ENCODE results near the gene AURKB.
"Not testable (repeated sequence)": the region's sequence is repeated elsewhere in the genome, so short reads cannot be mapped to it uniquely, and the experiment has no call there.

Gene AURKB

DNA sequence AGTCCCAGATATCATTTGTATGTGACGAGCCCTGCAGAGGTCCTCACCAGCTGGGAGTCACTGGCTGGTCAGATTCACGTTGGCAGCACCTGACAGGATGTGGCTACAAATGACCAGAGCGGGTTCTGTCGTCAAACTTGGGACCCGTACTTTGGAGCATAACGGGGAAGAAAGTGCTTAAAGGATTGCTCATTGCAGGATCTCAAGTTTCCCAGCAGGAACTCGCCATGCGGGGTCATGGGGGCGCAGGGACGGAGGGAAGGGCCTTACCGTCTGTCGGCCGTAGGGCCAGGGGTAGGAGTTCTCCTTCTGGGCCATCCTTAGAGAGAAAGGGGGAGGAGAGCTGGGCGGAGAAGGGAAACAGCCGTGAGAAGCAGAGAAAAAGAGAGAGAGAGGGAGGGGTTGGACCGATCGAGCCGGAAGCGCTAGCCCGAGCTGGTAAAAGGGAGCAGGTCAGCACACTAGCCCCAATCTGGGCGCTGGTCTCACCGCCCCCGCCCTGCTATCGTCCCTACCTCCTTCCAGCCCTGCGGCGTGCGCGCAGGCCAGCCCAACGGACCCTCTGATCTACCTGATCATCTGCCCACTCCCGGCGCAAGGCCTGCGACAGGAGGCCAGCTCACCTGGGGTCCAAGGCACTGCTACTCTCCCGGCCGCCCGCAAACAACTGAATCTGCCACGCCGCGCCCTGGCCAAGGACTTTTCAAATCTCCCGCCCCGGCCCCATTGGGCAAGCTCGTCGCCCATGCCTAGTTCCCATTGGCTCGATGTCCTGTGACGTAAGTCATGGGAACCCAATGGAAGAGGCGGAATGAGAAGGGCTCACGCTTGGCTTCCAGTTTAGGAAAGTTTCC is at the start of gene AURKB:
TSS of gene AURKB (minus strand) at position 669 of the 854 bp plus-strand sequence. CDS start at position 318, 351 bp downstream.
- peaks cover 43% of the 10 kb centered on the region for H3K36me3 ChIP-seq (replicated peaks)
- 0 out of 2 replicates have a peak, but pooled peaks cover 3% of the 10 kb centered on the region for H3K4me1 ChIP-seq
- peak; percentile 97 to 98 for DNase-seq (ENCODE audit: low spot score in 2 of 2)
- H3K4me3 ChIP-seq, result peak within 1 kb of the TSS; percentile 84
- H3K27me3 ChIP-seq (ENCODE audit: low read depth), result no peaks in the 10 kb centered on the region
- in situ Hi-C loops (cut with MboI; ENCODE audit: low sequenced_read_pairs), result no loop called here
- no peaks in the 10 kb centered on the region for H3K9me3 ChIP-seq

DNA sequence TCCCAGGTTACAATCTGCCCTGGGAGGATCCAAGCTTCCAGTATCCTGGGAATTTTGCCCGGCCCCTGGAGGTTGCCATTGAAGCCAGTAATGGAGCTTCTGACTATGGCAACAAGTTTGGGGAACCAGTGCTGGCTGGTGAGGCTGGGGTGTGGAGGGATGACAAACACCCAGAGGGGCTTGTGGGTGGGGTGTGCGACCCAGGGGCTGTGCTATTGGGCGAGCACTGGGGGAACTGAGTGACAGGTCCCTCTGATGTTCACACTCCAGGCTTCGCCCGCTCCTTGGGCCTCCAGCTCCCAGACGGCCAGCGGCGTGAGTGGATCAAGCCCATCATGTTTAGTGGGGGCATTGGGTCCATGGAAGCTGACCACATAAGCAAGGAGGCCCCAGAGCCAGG is 47.4 kb upstream of the AURKB start:
- Histone ChIP-seq H3K9me3 (no peaks in the 10 kb centered on the region), H3K4me3 (no peak overlapping the region), H3K4me1 (no peaks in the 10 kb centered on the region), H3K36me3 (replicated peaks) (peaks cover 84% of the 10 kb centered on the region), H3K27me3 (ENCODE audit: low read depth) (no peaks in the 10 kb centered on the region)
- DNase-seq (ENCODE audit: low spot score in 2 of 2), result no peak
- in situ Hi-C loops (cut with MboI; ENCODE audit: low sequenced_read_pairs), result no loop called here

DNA sequence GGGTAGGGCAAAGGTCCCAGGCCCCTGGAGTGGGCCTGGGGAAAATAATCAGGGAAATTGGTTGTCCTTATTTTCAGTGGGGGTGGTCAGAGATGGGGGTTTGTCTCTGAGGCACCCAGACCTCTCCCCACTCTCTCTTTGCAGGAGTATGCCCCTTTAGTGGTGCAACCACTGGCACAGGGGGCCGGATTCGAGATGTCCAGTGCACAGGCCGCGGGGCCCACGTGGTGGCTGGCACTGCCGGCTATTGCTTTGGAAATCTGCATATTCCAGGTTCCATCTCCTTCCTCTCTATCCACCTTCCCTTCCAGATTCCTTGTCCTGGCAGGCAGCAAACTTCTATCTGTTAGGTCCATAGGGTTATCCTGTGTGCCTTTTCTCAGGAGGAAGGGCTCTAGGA is 46.3 kb upstream of the AURKB start:
- H3K27me3 ChIP-seq (ENCODE audit: low read depth), result no peaks in the 10 kb centered on the region
- in situ Hi-C loops (cut with MboI; ENCODE audit: low sequenced_read_pairs), result no loop called here
- no peak overlapping the region for H3K4me3 ChIP-seq
- DNase-seq (ENCODE audit: low spot score in 2 of 2), result no peak
- H3K4me1 ChIP-seq, result no peaks in the 10 kb centered on the region
- no peaks in the 10 kb centered on the region for H3K9me3 ChIP-seq
- H3K36me3 ChIP-seq (replicated peaks), result peaks cover 75% of the 10 kb centered on the region

DNA sequence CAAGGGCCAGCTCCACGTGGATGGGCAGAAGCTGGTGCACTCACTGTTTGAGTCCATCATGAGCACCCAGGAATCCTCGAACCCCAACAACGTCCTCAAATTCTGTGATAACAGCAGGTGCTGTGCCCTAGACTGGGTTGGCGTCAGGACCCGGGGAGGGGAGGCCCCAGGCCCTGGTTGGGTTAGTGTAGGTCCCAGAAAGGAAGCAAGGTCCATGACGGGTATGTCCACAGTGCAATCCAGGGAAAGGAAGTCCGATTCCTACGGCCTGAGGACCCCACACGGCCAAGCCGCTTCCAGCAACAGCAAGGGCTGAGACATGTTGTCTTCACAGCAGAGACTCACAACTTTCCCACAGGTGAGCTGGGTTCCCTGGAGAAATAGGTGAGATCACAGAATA is 45.9 kb upstream of the AURKB start:
- no peak for DNase-seq (ENCODE audit: low spot score in 2 of 2)
- H3K4me3 ChIP-seq, result no peak overlapping the region
- no peaks in the 10 kb centered on the region for H3K4me1 ChIP-seq
- H3K27me3 ChIP-seq (ENCODE audit: low read depth), result no peaks in the 10 kb centered on the region
- peaks cover 71% of the 10 kb centered on the region for H3K36me3 ChIP-seq (replicated peaks)
- H3K9me3 ChIP-seq, result no peaks in the 10 kb centered on the region
- in situ Hi-C loops (cut with MboI; ENCODE audit: low sequenced_read_pairs), result no loop called here

DNA sequence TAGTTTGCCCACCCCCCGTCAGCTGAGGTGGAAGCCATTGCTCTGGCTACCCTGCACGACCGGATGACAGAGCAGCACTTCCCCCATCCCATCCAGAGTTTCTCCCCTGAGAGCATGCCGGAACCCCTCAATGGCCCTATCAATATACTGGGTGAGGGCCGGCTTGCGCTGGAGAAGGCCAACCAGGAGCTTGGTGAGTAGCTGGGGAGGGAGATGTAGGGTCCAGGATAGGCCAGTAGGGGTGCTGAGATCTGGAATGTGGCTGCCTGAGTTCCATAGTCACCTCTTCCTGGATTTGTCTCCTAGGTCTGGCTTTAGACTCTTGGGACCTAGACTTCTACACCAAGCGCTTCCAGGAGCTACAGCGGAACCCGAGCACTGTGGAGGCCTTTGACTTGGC is 45.1 kb upstream of the AURKB start:
- peaks cover under 1% of the 10 kb centered on the region; the same call in 1 of the 2 replicates for H3K4me1 ChIP-seq
- H3K27me3 ChIP-seq (ENCODE audit: low read depth), result no peaks in the 10 kb centered on the region
- no peak overlapping the region for H3K4me3 ChIP-seq
- DNase-seq (ENCODE audit: low spot score in 2 of 2), result no peak
- no peaks in the 10 kb centered on the region for H3K9me3 ChIP-seq
- in situ Hi-C loops (cut with MboI; ENCODE audit: low sequenced_read_pairs), result no loop called here
- peaks cover 63% of the 10 kb centered on the region for H3K36me3 ChIP-seq (replicated peaks)

DNA sequence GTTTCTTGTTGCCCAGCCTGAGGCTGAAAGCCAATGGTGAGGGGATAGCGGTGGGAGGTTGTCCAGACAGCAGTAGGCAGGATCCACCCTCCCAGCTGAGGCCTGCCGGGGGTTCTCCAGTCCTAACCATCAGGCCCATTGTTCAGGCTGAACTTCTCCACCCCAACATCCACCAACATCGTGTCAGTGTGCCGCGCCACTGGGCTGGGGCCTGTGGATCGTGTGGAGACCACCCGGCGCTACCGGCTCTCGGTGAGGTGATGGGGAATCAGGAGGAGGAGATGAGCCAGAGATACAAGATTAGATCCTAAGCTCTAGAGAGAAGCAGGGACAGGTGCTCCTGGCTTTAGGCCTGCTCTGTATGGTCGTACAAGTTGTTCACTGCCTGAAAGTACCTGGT is 44.5 kb upstream of the AURKB start:
- in situ Hi-C loops (cut with MboI; ENCODE audit: low sequenced_read_pairs), result no loop called here
- Histone ChIP-seq H3K27me3 (ENCODE audit: low read depth) (no peaks in the 10 kb centered on the region), H3K9me3 (no peaks in the 10 kb centered on the region), H3K4me3 (no peak overlapping the region), H3K4me1 (peaks cover 6% of the 10 kb centered on the region), H3K36me3 (replicated peaks) (peaks cover 59% of the 10 kb centered on the region)
- DNase-seq (ENCODE audit: low spot score in 2 of 2), result no peak

DNA sequence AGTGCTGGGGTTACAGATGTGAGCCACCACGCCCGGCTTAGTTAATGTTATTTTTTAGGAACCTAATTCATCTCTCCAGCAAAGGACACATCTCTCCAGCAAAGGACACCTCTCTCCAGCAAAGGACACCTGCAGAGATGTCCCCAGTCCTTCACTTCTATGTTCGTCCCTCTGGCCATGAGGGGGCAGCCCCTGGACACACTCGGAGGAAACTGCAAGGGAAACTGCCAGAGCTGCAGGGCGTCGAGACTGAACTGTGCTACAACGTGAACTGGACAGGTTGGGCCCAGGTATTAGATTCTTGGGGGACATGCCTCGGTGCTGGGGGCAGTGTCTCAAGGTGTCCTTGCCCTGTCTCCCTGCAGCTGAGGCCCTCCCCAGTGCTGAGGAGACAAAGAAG is 43.4 kb upstream of the AURKB start:
- no peak for DNase-seq (ENCODE audit: low spot score in 2 of 2)
- Histone ChIP-seq H3K27me3 (ENCODE audit: low read depth) (no peaks in the 10 kb centered on the region), H3K4me1 (peaks cover 6% of the 10 kb centered on the region), H3K9me3 (no peaks in the 10 kb centered on the region), H3K4me3 (no peak overlapping the region), H3K36me3 (replicated peaks) (peaks cover 51% of the 10 kb centered on the region)
- in situ Hi-C loops (cut with MboI; ENCODE audit: low sequenced_read_pairs), result no loop called here

DNA sequence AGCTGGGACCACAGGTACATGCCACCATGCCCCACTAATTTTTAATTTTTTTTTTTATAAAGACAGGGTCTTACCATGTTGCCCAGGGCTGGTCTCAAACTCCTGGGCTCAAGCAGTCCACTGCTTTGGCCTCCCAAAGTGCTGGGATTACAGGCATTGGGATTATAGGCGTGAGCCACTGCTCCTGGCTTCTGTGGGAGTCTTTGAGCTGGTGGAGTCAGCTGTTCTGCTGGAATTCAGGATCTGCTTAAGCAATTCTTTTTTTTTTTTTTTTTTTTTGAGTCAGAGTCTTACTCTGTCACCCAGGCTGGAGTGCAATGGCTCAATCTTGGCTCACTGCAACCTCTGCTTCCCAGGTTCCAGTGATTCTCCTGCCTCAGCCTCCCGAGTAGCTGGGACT is 41.0 kb upstream of the AURKB start:
- H3K9me3 ChIP-seq; H3K27me3 ChIP-seq (ENCODE audit: low read depth); H3K4me1 ChIP-seq; H3K4me3 ChIP-seq; in situ Hi-C loops (cut with MboI; ENCODE audit: low sequenced_read_pairs); DNase-seq (ENCODE audit: low spot score in 2 of 2): not testable (repeated sequence)
- peaks cover 30% of the 10 kb centered on the region for H3K36me3 ChIP-seq (replicated peaks)

DNA sequence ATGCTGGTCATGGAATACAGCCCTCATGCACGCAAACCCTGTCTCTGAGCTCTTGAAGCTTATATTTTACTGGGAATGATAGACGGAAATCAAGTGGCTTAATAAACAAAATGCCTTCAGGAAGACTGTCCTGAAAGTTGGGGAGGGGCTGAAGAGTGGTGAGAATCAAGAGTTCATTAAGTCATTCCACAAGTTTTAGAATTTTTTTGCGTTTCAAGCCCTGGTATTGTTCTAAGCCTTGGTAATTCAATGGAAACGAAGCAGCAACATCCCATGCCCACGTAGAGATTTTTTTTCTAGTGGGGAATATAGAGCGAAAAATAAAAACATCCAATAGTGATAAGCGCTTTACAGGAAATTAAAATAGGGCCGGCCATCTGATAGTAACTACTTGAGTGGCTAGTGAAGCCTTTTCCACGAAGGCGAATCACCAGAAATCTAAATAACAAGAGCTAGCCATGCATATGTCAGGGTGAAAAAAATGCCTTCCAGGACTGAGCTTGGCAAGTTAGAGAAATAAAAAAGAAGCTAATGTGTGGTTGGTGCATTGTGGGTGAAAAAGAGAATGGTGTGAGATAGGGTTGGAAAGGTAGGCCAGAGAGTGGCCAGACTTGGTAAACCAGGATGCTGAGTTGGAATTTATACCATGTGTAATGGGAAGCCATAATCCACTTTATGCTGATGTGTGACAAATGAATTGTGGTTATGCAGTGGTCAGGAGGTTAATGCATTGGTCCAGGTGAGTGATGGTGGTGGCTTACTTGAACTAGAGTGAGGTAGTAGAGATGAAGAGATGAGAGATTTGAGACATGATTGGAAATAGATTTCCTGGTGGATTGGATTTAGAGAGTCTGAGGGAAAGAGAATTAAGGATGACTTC is 39.5 kb upstream of the AURKB start:
- DNase-seq (ENCODE audit: low spot score in 2 of 2), result no peak
- in situ Hi-C loops (cut with MboI; ENCODE audit: low sequenced_read_pairs), result no loop called here
- H3K27me3 ChIP-seq (ENCODE audit: low read depth), result no peaks in the 10 kb centered on the region

DNA sequence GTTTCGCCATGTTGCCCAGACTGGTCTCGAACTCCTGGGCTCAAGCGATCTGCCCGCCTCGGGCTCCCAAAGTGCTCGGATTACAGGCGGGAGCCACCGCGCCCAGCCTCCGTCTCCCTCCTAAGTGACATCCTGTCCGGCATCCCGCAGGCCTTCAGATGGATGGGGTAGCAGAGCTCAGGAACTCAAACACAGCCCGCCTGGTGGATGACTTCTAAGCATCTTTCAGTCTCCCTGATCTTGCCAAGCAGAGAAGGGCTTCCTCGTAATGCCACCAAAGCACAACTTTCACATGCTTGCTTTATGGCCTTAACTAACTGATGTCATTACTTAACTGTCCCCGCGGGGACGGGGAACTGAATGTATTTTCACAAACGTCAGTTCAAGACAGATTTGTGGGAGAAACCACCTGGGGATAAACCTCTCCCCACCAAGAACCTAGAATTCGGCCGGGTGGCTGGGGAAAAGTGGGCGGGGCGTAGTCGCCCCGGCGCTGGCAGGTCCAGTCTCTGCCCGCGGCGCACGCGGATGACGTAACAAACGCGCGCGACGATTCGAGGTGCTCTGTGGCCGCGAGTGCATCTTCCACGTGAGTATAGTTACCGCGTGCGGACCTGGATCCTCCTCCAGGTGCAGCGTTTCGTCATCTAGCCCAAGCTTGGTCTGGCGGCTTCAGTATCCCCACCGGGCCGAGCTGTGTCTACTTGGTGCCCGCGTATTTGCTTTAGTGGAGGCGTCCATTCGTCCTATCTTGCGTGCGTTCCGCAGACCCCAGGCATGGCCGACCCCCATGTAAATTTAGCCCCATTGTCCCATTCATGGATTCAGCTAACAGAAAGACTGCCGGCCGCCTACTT is 38.6 kb upstream of the AURKB start, which contains the start of gene PFAS:
TSS of gene PFAS (plus strand) at position 539 of the 857 bp plus-strand sequence. CDS start 4,649 bp downstream, outside the sequence.
- peak; percentile 85 to 98 for DNase-seq (ENCODE audit: low spot score in 2 of 2)
- Histone ChIP-seq H3K4me3 (peak within 1 kb of the TSS; percentile 91), H3K36me3 (replicated peaks) (peaks cover 17% of the 10 kb centered on the region), H3K9me3 (no peaks in the 10 kb centered on the region), H3K27me3 (ENCODE audit: low read depth) (no peaks in the 10 kb centered on the region), H3K4me1 (peaks cover 6% of the 10 kb centered on the region)
- in situ Hi-C loops (cut with MboI; ENCODE audit: low sequenced_read_pairs), result no loop called here

More for the DNA sequence above, 39.5 kb upstream of the AURKB start:
- Histone ChIP-seq H3K9me3 (no peaks in the 10 kb centered on the region), H3K36me3 (replicated peaks) (peaks cover 21% of the 10 kb centered on the region), H3K4me3 (peak overlapping the region; percentile 91), H3K4me1 (peaks cover 6% of the 10 kb centered on the region)

DNA sequence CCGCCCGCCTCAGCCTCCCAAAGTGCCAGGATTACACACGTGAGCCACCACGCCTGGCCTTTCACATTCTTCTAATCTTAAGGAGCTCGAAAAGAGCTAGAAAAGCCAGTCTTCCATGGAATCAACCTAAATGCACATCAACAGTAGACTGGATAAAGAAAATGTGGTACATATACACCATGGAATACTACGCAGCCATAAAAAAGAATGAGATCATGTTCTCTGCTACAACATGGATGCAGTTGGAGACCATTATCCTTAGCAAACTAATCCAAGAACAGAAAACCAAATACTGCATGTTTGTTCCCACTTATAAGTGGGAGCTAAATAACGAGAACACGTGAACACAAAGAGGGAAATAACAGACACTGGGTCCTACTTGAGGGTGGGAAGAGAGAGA is 34.4 kb upstream of the AURKB start:
- in situ Hi-C loops (cut with MboI; ENCODE audit: low sequenced_read_pairs), result no loop called here
- DNase-seq (ENCODE audit: low spot score in 2 of 2), result no peak
- H3K9me3 ChIP-seq, result no peaks in the 10 kb centered on the region
- H3K27me3 ChIP-seq (ENCODE audit: low read depth), result no peaks in the 10 kb centered on the region
- H3K4me3 ChIP-seq, result no peak overlapping the region
- H3K4me1 ChIP-seq, result no peaks in the 10 kb centered on the region
- peaks cover 18% of the 10 kb centered on the region for H3K36me3 ChIP-seq (replicated peaks)

DNA sequence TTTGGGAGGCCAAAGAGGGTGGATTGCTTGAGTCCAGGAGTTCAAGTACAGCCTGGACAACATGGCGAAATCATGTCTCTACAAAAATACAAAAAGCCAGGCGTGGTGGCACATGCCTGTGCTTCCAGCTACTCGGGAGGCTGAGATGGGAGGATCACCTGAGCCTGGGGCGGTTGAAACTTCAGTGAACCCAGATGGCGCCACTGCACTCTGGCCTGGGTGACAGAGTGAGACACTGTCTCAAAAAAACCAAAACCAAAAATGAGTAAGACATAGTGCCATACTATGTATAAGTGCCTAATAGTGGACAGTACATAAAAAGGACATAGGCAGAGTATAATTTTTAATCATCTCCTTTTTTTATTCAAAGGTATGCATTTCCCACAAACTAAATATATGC is 33.5 kb upstream of the AURKB start:
- H3K36me3 ChIP-seq (replicated peaks), result peaks cover 18% of the 10 kb centered on the region
- no peaks in the 10 kb centered on the region for H3K4me1 ChIP-seq
- DNase-seq (ENCODE audit: low spot score in 2 of 2), result no peak
- in situ Hi-C loops (cut with MboI; ENCODE audit: low sequenced_read_pairs), result no loop called here
- no peaks in the 10 kb centered on the region for H3K9me3 ChIP-seq
- no peaks in the 10 kb centered on the region for H3K27me3 ChIP-seq (ENCODE audit: low read depth)
- no peak overlapping the region for H3K4me3 ChIP-seq

DNA sequence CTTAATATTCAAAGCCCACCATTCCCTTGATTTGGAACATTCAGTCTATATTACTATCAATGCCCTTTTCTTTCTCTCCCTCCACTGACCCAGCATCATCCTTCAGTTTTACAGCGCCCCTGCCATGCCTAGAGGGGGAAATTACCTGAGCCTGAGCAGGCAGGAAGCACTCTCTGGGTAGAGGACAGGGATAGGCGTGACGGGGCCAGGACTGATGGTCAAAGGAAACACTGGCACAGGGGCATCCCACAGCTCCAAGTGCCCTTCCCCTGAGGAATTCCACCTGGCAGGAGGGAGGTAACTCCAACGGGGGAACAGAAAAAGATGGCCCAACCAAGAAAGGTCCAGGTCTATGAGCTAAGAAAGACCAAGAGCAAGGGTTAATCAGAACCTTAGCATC is 27.5 kb upstream of the AURKB start:
- H3K4me1 ChIP-seq, result no peaks in the 10 kb centered on the region
- H3K36me3 ChIP-seq (replicated peaks), result peaks cover 60% of the 10 kb centered on the region

More for the DNA sequence above, 27.5 kb upstream of the AURKB start:
- in situ Hi-C loops (cut with MboI; ENCODE audit: low sequenced_read_pairs), result no loop called here
- Histone ChIP-seq H3K9me3 (no peaks in the 10 kb centered on the region), H3K27me3 (ENCODE audit: low read depth) (no peaks in the 10 kb centered on the region), H3K4me3 (no peak overlapping the region)
- no peak for DNase-seq (ENCODE audit: low spot score in 2 of 2)

Data from HAP-1 (cell line).